Caki2 (cell line): ENCODE results near the gene BCAR1. TPM values are rescaled to one million over a fixed set of nuclear protein-coding genes. Genes with fewer than 3 reads are reported as not detected.
"Not testable (repeated sequence)": the region's sequence is repeated elsewhere in the genome, so short reads cannot be mapped to it uniquely, and the experiment has no call there.

ENCODE experiments used
- DNase-seq: peaks from one replicate; pipeline ENCODE4 v3.0.0-alpha.2; 2015; ENCODE audit warnings: low read depth
- in situ Hi-C: cut with HindIII; loops from 2 replicates; pipeline ENCODE4 v1.10.0; 2016; ENCODE audit warnings: low sequenced_read_pairs, low pct_unique_long_range_greater_than_20kb, mixed read lengths
- total RNA-seq: library from RNA; depleted of rRNA; stranded (reverse); fragments of >200 nt; shearing (Covaris generic); gene quantifications from 2 replicates; pipeline ENCODE4 v1.2.3, GENCODE V29; 2014; ENCODE audit warnings: low replicate concordance

BCAR1 gene
- total RNA-seq, 1 experiment from 2014 or later: 94.2 TPM

DNA sequence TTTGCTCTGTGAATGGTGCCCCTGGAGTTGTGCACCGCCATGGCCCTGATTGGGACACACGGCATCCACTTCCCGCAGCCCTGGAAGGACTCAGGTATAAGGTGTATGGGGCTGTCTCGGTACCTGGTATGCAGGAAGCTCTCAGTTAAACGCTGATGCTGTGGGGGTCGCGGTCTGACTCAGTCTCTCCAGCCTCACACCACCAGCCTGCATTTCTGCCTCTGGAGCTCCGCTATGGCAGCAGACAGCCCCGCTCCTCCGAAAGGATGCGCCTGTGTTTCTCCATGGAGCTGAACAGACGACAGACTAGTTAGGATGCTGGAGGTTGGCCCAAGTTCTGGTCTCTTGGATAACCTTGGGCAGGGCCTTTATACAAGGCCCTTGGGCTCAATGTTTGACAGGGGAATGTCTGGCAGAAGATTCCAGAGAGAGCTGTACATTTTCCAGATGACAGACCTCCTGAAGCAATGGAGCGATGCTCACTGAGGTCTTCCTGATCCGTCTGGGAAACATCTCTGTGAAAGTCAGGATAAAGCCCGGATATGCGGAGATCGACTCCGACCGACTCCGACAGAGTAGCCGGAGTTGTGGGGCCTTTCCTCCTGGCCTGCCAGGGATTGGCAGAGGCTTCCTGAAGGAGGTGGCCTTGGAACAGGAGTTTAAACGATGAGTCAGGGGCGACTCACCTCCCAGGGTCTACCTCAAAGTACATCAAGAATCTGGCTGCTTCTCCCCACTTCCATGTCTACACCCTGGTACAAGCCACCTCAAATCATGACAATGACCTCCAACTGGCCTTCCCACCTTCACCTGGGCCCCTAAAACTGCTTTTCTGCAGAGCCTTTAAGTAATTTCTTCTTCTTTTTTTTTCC, 21.9 kb upstream of the BCAR1 start:
- no peak for DNase-seq
- in situ Hi-C loops: no loop called here

DNA sequence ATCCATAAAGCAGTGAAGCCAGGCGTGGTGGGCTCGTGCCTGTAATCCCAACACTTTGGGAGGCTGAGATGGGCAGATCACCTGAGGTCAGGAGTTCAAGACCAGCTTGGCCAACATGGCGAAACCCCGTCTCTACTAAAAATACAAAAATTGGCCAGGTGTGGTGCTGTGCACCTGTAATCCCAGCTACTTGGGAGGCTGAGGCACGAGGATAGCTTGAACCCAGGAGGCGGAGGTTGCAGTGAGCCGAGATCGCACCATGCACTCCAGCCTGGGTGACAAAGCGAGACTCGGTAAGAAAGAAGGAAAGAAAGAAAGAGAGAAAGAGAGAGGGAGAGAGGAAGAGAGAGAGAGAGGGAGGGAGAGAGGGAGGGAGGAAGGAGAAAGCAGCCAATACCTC, 21.2 kb upstream of the BCAR1 start:
- DNase-seq, in situ Hi-C loops: not testable (repeated sequence)

- DNase-seq: no peak
- in situ Hi-C loops: no loop called here
Measured at GRCh38 chr16:75272097-75272551, 20.7 kb upstream of the BCAR1 start.

DNA sequence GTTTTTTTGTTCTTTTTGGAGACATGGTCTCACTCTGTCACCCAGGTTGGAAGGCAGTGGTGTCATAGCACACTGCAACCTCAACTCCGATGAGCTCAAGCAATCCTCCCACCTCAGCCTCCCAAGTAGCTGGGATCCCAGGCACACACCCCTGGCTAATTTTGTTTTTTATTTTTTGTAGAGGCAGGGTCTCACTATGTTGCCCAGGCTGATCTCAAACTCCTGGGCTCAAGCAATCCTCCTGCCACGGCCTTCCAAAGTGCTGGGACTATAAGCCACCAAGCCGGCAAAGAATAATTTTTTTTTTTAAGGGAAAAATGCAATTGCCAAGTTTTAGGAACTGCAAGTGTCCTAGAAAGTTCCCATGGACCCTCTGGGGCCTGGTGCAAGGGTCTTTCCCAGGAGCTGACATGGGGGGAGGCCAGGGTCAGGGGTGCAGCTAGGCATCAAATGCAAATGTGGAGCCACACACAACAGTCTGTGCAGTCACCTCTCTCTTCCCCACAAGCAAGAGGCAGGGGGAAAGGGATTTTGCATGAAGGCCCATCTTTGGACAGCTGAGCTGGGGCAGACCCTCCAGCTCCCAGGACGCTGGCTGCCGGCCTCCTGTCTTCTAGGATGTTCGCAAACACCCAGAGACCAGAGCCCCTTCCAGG, 20.1 kb upstream of the BCAR1 start:
- DNase-seq: no peak
- in situ Hi-C loops: no loop called here

DNA sequence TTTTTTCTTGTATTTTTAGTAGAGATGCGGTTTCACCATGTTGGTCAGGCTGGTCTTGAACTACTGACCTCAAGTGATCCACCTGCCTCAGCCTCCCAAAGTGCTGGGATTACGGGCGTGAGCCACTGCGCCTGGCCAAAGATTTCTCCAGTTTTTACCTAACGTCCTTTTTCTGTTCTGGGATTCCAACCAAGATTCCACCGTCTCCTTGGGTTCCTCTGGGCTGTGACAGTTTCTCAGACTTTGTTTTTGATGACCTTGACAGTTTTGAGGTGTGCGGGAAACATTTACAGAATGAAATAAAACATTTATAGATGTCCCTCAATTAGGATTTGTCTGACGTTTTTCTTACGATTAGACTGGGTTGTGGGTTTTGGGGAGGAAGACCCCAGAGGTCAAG, 17.9 kb upstream of the BCAR1 start:
- in situ Hi-C loops, DNase-seq: not testable (repeated sequence)

DNA sequence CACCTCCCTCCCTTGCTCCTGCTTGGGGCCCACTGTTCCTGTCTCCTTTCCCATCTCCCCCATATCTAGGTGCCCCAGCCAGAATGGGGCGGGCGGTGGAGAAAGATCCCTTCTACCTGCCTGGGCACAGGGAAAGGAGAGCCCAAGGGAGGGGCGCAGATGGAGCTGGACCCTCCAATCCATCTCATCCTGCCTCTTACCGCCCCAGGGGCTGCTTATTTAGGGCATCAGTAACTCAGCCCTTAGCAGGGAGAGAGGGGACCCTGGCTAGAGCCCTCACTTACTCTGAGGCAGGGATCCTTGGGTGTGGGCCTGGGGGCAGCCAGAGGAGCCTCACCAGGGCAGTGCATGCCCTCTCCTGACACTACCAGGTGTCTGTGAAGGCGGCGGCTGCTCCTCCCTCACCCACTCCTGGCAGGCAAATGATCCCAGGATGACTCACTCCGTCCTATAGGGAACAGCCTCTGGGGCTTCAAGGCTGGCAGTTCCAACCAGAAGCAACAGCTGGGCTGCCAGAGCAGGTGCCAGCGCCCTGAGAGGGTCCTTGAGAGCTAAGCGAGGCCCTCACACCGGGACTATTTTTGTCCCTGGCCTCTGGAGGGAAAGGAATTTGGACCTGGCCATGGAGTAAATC, 16.3 kb upstream of the BCAR1 start:
- peak; percentile 73 for DNase-seq
- in situ Hi-C loops: no loop called here

DNA sequence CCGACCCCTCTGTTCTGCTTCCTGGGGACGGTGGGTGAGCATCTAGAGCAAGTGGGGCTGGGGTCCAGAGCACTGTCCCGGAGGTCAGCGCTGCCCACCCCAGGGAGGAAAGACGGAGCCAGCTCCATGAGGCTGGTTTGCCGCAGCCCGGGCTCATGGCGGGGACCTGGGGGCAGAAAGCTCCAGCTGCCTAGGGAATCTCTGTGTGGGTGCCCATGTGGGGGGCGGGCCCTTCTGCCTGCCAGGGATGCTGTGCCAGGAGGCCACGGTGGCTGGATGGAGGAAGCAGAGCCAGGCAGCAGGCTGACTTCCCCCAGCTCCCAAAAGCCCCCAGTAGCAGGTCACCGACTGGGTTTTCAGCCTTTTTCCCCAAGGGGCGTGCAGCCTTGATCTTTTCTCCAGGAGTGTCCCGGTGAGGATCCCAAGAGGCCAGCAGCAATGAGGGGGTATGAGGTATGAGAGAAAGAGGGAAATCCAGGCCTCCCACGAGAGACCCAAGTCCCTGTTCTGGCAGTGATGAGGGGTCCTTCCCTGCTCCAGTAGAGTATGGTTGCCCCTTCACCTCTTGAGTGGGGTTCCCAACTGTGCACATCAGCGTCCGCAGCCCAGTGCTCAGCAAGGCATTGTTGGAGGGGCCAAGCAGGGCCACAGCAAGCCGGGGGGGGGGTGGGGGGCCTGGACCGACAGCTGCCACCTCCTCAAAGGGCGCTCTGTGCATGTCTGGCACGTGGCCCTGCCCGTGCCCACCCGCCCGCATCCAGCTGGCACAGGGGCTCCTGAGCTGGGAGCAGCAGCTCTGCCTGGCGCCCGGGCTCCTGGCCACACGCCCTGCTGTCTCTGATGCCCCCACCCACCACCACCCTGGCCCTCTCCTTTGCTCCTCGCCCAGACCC, 15.6 kb upstream of the BCAR1 start:
- in situ Hi-C loops: no loop called here
- DNase-seq: no peak

DNA sequence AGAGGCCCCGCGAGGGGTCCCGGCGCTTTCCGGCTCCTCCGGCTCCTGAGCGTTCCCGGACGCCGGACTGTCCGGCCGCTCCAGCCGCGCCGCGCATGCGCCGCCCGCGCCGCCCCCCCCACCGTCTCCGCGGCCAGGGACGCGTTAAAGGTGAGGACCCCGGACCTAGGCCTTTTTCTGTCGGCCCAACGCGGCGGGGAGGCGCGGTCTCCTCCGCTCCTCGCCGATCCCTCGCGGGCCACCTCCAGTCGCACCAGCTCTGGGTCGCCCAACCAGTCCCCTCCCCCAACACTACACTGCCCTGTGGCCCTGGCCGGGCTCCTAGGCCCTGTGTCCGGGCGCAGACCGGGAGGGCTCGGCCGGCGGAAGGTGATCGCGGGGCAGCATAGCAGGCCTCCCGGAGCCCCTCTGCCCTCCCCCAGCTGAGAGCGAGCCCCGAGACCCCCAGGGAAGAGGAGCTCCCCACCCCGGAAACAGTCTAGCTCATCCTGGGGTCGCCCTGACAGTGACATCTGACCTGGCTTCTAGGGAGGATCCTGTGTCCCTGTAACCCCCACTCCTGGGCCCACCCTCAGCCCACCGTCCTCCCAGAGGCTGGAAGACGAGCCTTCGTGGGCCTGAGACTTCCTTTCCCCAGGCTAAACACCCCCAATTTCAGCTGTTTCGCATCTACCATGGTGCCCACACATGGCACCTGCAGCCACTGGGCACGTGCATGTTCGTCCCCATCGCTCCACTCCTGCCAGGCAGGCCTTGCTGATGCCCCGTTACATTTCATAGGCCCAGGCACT, 14.7 kb upstream of the BCAR1 start:
- DNase-seq: peak; percentile 80
- in situ Hi-C loops: no loop called here

GRCh38 chr16:75264999-75265910, 13.8 kb upstream of the BCAR1 start:
- in situ Hi-C loops: no loop called here

GRCh38 chr16:75264457-75264998, 13.1 kb upstream of the BCAR1 start:
- in situ Hi-C loops: no loop called here
- no peak for DNase-seq

More at GRCh38 chr16:75264999-75265910, 13.8 kb upstream of the BCAR1 start:
- no peak for DNase-seq

DNA sequence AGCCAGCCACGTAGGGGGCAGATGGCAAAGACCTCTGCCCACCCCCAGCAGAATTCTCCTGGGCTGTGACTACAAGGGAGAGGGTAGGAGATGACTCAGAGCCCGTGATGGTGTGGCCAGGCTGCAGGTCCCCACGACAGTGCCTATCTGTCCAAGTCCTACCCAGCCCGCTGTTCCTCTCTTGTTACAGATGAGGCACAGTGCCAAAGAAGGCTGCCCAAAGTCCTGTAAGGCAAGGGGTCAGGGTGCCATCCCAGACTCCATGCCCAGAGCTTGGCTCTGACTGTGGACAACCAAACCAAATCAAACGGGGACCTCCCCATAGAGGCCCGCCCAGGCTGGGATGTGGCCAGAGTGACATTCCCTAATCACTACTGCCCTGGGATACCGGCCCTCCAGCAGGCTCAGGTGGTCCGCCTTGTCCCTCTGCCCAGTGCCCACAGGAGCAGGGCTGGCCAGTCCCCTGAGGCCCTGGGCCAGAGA, 12.6 kb upstream of the BCAR1 start:
- DNase-seq: peak; percentile 43
- in situ Hi-C loops: no loop called here

- DNase-seq: no peak
- in situ Hi-C loops: no loop called here
Measured at GRCh38 chr16:75263291-75263962, 12.0 kb upstream of the BCAR1 start.

DNA sequence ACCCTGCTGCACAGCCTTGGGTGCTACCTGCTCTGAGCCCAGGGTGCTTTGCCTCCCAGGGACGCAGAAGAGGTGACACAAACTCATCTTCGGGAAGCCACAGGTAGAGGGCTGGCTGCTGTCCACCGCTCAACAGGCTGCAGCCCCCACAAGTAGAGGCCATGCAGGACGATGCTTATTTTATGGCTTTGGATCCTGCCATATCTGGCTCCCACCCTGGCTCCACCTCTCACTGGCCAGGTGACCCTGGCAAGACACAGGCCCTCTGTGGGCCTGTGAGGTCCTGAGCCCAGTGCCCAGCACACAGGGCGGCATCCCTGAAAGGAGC, 11.3 kb upstream of the BCAR1 start:
- DNase-seq: no peak
- in situ Hi-C loops: no loop called here

GRCh38 chr16:75262104-75262799, 10.8 kb upstream of the BCAR1 start:
- in situ Hi-C loops: no loop called here
- DNase-seq: no peak

GRCh38 chr16:75261590-75262078, 10.2 kb upstream of the BCAR1 start:
- in situ Hi-C loops: no loop called here

More at GRCh38 chr16:75261590-75262078, 10.2 kb upstream of the BCAR1 start:
- DNase-seq: no peak
